Islet precursor cell (in vitro differentiated cells): ENCODE measurements around the gene RPIA.
A peak's percentile ranks its signal among the peaks of the same experiment; 100 is the strongest.
"Not testable (repeated sequence)": the region's sequence is repeated elsewhere in the genome, so short reads cannot be mapped to it uniquely, and the experiment has no call there.

Experiments
- DNase-seq: peaks from one replicate; pipeline ENCODE4 v3.0.0-alpha.2; 2018

RPIA gene

DNA sequence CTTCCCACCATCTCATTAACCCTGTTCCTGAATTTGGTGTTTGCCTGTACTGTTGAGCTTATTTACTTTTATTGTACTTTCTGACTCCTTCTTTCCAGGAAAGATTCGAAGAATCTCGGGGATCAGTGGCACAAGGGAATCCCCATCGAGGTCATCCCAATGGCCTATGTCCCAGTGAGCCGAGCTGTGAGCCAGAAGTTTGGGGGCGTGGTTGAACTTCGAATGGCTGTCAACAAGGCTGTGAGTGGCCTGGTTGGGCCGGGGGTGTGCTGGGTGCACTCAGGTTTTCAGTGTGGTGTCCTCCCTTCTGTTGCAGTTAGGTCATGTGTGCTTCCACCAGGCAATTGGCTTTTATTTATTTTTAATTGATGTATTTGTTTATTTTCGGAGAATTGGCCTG, 45.0 kb downstream of the RPIA start:
- DNase-seq, result no peak

GRCh38 chr2:88737385-88737784, 45.9 kb downstream of the RPIA start:
- no peak for DNase-seq

DNA sequence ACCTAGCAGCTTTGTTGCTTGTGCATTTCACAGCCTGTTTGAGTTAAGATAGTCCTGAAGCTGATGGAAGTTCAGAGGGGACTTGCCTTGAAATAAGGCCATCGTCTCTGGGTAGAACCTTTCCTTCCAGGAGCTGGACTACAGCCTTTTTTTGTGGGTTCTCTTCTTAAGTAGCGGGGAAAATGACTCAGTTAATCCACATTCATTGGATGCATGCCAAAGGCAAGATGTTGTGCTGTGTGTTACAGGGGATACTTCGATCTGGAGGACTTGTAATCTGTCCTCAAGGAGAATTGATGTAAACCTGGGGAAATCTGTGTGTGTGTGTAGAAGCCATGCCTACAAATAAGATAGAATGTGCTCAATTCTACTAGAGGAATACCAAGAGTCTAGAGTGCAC, 46.8 kb downstream of the RPIA start:
- no peak for DNase-seq

DNA sequence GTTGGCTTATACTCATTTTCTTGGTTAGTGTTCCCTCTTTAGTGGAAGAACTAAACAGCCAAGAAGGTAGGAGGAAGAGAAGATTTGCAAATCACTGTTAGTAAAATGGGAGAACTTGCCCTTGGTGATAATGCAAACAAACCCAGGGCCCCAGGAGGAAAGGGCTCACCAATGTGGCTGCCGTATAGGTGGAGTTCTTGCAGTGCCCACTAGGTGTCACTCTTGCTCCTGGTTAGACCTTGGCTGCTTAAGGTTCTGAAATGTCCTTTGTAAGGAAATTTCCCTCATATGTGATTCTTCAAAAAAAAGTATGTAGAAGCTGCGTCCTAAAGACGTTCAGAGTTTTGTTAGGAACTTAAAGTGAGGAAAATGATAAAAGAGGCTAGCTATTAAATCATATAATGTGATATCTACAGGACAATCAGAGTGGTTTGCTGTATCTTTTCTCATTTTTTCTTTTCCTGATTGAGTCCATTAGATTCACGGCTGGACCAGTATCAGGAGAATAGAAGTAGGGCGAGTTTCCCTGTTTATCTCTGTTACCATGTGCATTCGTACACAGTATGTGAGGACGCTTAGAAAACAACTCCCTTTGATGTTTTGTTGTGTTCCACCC, 48.6 kb downstream of the RPIA start:
- peak; percentile 78 for DNase-seq

DNA sequence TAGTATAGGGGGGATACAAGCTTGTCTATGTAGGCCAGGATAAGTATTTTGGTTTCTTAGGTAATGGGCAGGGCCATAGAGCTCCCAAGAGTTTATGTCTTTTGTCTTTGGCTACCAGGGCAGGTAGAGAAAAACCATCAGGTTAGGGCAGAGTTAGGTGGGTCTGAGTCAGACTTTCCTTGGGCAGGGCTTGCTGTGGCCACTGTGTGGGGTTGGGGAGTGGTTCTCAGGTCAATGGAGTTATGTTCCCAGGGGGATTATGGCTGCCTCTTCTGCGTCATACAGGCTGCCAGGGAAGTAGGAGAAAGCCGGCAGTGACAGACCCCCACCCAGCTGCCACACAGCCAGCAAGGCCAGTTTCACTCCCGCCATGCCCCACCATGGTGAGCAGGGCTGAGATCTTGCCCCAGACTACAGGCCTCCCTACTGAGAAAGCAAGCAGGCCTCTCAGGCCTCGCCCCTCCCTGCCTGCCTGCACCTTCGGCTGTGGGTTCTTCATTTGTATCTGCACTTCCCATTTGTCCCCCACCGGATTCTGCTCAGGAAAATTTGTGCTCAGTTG, 55.5 kb downstream of the RPIA start:
- DNase-seq, result no peak

DNA sequence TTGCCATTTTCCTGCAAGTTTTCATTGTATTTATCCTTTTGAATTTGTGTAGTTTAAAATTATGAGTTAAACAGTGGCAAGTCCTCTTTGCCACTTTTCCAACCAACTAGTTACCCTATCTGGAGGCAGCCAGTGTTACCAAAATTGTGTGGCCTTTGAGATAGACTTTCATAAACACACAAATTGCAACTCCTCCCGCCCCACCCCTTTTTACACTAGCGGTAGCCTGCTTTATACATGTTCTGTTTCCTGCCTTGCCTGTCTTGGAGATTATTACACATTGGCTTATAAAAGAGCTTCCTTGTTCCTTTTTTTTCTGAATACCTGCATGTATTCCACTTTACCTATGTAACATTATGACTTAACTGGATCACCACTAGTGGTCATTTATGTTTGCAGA, 56.5 kb downstream of the RPIA start:
- no peak for DNase-seq

GRCh38 chr2:88751768-88752167, 60.3 kb downstream of the RPIA start:
- DNase-seq, result no peak

DNA sequence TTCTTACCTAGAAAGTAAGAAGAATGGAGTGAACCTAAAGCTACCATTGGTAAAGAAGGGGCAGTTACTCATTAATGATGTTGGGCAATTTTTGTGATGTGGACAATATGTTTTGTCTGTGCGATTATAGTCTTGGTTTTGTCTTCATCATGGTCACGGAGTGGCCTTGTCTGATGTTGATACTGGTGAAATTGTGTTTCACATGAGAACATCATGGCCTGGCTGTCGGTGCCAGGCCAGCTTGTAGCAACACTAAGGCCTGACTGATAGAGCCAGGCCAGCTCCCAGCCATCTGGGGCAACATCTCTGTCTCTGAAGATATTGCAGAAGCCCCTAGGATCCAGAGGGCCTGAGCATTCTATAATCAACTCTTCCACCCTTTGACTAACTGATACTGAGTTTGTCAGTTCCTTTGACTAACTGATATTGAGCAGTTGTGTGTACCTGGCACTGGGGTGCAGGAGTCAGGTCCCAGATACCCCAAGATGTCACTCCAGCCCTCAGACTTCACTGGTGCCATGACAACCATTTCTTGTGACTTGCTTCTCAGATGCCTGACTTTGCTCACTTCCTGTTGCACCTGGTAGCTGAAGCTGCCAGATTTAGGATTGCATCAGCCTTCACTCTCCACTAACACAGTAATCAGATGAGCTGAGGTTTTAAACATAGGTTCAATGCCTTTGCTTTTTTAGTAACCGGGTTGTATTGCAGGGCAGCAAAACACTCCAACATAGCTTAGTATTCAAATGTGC, 62.5 kb downstream of the RPIA start:
- no peak for DNase-seq

- DNase-seq, result no peak
These were observed 63.3 kb downstream of the RPIA start for GRCh38 chr2:88754585-88755320.

DNA sequence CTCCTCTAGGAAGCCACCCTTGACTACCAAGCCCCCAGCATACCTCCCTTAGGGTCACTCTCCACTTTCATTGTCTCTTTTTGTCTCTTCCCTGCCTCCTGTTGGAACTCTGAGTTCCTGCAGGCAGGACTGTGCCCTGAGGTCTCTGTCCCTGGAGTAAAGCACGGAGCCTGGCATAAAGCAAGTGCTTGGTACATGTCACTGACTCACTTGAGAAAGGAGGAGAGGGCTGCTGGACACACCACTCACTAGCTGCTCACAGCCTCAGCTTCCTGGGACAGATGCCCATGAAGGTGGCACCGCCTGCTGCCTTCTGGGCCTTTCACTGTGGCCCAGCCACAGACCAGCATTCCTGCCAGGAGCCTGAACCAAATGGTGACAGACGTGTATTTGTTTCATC, 64.4 kb downstream of the RPIA start:
- no peak for DNase-seq

- DNase-seq, result no peak
These were observed 65.6 kb downstream of the RPIA start for GRCh38 chr2:88757025-88757424.

DNA sequence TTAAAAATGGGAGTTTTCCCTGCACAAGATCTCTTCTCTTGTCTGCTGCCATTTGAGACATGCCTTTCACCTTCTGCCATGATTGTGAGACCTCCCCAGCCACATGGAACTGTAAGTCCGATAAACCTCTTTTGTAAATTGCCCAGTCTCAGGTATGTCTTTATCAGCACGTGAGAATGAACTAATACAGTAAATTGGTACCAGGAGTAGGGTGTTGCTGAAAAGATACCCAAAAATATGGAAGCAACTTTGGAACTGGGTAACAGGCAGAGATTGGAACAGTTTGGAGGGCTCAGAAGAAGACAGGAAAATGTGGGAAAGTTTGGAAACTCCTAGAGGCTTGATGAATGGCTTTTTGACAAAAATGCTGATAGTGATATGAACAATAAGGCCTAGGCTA, 67.2 kb downstream of the RPIA start:
- DNase-seq, result not testable (repeated sequence)

DNA sequence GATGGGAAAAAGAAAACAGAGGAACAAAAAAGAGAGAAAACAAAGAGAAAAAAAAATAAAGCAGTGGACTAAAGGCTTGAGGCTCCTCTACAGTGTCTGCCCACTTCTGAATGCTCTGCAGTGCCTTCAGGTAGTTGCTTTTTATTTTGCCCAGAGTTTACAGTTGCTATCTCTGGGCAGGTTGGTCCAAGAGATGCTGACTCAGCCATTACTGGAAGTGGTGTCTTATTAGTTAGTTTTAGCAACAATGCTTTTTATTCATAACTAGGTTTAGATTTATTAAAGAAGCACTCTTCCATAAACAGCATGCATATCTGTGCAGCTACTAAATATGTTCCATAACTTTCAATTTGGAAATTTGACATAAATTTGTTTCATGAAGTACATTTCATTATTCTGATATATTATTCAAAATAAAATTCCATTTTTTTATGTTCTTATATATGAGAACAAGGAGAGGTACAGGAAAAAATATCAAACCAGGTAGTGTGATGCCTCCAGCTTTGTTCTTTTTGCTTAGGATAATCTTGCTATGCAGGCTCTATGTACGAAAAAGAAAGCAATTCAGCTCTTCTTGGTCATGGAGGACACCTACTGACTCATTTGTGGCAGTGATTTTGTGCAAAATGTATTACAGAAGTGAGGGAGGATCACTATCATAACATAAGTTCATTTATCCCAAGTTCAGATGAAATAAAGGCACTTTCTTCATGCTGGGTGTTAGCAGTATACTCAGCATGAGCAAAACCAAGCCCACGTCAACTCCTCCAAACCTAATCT, 69.5 kb downstream of the RPIA start:
- no peak for DNase-seq

DNA sequence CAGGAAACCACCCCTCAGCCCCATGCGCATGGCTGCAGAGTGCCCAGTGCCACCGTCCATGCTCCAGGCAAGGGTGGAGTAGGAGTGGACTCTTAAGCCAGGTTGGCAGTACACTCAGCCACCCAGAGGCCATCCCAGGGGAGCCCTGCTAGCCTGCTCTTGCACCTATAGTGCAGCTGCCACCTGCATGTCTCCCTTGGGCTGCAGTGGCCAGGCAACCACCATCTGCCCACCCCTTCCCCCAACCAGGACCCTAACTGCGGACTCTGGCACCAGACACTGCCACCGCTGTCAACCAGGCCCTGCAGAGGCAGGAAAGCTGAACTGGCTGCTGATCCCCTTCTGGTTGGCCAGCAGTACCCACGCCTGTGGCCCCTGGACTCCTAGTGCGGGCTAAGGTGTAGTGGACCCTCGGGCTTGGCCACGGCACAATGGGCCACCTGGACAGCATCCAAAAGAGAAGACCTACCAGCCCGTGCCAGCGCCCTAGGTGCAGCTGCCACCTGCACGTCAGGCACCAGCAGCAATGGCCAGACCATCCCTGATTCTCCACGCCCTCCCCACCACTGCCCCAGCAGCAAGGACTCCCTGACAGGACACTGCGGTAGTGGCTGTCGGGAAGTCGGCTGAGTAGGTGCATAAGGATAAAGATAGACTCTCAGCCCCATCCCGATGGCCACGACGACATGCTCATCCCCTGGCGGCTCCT, 72.8 kb downstream of the RPIA start:
- no peak for DNase-seq

- DNase-seq, result no peak
These were observed 73.3 kb downstream of the RPIA start for GRCh38 chr2:88764850-88765153.

DNA sequence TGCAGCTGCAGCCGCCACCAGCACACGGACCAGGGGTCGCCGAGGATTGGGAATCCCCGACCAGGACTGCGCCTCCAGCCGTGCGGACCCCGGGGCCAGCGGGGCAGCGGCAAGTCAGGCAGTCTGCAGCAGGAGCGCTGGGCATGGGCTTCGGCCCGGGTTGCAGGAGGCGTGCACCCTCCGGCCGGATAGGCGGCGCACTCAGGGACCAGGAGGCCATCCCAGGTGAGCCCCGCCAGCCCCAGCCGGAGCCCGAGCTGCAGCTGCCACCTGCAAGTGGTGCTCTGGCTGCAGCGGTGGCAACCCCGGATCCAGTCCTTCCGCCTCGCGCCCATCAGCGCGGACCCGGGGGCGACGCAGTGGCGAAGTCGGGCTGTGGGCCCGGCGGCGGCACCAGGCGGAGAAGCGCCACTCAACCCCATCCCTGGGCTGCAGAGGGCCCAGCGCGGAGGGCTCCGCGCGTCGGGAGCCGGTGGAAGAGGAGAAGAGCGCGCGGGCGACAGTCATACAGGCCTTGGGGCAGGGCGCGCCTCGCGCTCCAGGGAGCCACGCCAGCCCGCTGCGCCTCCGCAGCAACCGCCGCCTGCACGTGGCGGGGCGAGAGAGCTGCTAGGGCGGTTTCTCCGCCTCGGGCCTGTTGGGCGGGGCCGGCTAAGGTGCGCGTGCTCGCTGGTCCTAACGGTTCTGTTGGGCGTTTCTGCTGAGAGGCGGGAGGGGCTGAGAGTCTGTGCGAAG, 73.8 kb downstream of the RPIA start:
- peak; percentile 63 for DNase-seq

DNA sequence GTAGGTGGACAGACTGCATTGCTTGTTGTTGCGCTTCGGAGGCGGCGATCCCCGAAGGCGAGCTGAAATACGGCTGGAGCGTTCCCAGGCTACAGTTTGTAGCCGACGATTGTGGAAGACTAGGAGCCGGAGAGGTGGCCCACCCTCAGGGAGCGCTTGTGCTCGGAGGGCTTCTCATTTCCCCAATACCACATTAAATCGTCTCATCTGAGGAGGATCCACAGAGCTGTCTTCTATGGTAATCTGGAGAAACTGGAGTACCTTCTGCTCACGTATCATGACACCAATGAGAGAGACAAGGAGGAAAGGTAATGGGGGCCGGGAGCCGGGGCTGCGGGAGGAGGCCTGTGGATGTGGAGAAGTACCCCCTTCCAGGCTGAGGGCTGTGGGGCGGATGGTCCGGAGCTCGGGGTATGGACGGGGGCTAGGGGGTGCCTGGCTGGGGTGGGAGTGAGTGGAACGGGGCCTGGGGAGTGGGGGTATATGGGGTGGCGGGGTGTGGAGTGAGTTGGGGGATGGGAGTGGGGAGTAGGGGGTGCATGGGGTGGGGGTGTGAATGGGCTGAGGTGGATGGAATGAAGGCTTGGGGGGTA, 74.5 kb downstream of the RPIA start:
- not testable (repeated sequence) for DNase-seq

DNA sequence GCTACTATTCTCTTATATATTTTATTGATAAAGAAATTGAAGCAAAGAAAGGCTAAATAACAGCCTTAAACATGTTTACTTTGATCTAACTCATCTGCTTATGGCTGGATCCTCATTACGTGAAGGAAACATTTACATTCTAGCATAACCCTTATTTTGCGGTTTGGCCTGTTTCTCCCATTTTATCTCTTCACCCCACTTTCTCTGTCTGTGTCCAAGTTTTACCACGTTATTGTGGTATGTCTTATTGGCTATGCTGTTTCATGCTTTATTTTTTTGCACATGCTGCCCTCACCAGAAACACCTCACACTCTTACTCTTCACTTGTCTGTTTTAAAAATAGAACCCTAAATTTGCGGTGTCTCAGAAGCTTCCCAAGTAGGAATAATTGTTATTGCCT, 78.5 kb downstream of the RPIA start:
- no peak for DNase-seq

DNA sequence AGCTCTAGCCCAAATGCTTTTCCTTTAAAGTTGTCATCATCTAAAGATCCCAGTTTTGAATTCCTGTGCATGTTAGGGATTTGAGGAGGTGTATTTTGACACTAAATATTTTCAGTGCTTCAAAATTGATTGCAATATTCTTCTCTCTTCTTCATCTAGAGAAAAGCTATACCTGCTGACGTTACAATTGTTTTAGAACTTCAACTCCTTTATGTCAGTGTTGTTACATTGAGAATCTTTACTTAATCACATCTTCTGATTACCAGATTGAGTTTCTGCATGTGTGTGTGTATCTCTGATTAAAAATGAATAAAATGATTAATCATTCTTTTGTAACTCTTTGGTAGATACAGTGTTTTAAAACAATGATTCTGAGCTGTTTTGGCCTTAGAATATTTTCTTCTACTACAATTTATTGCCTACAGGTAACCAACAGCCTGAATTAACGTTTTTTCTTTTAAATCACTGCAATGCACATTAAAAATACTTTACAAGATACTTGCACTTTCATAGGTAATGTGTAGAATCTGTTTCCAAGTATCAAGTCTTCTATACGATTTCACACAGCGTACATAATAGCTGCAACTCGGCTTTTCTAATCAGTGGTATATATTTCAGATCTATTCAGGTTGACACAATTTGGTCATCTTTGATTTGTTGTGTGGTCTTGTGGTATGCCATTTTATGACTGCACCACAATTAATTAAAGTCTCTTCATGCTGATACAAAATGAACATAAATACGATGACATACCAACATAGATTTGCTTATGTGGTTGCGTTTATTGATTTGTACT, 82.0 kb downstream of the RPIA start:
- DNase-seq, result not testable (repeated sequence)

DNA sequence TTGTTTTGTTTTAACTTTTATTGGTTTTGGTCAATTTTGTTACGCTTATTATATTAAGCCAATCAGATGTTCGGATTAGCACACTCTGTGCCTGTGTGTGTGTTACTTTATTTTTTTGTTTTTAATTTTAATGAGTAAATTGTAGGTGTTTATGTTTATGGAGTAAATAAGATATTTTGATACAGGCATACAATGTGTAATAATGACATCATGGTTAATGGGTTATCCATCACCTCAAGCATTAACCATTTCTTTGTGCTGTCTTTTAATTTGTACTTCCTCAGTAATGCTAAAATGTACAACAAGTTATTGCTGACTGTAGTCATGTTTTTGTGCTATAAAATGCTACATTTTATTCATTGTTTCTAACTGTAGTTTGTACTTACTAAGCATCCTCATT, 97.7 kb downstream of the RPIA start:
- DNase-seq, result not testable (repeated sequence)

DNA sequence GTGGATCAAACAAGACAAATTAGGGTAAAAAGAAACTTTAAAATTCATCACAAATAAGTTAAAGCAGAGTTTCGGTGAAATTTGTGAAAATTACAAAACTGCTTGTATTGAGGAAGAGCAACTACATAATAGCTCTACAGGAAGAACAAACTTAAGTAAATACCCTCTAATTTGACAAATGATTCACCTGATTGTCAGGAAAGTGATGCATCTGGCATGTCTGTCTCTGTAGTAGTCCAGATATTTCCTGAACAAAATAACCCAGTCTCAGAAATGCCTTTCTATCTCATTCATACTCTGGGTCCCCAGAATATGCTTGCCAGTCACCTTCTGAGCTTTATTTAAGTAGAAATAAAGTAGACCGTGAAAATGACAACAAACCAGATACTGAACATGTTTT, 104.5 kb downstream of the RPIA start:
- not testable (repeated sequence) for DNase-seq
